Measurements from ENCODE around the gene AKIP1.

The AKIP1 gene

GRCh38 chr11:8911029-8911823 is at the start of gene AKIP1:
AKIP1 (plus strand) TSS chr11:8911189; CDS start chr11:8911450, 261 bp downstream.
- Histone ChIP-seq H3K4me3 (ENCODE audit: low read length) (peak within 1 kb of the TSS; percentile 58), H3K27ac (ENCODE audit: low read length) (no peak within 1 kb of the TSS), H3K9me3 (ENCODE audit: control insufficient read depth, insufficient read depth, low read length) (no peaks in the 10 kb centered on the region), H3K36me3 (ENCODE audit: control insufficient read depth, insufficient read depth, low read length) (no peaks in the 10 kb centered on the region), H3K4me1 (ENCODE audit: control insufficient read depth, insufficient read depth, low read length) (no peaks in the 10 kb centered on the region; the same call in 1 of the 2 replicates), H3K27me3 (ENCODE audit: control insufficient read depth, insufficient read depth, low read length) (no peaks in the 10 kb centered on the region)
- no CpG with 5 or more reads among the region's 68 CpGs for WGBS (ENCODE audit: insufficient coverage, insufficient read length)
- DNase-seq (ENCODE audit: low read depth, low spot score), result peak; percentile 87

- Histone ChIP-seq H3K36me3 (ENCODE audit: control insufficient read depth, insufficient read depth, low read length) (no peaks in the 10 kb centered on the region), H3K27ac (ENCODE audit: low read length) (no peak overlapping the region), H3K4me1 (ENCODE audit: control insufficient read depth, insufficient read depth, low read length) (no peaks in the 10 kb centered on the region), H3K27me3 (ENCODE audit: control insufficient read depth, insufficient read depth, low read length) (no peaks in the 10 kb centered on the region), H3K9me3 (ENCODE audit: control insufficient read depth, insufficient read depth, low read length) (no peaks in the 10 kb centered on the region), H3K4me3 (ENCODE audit: low read length) (no peak overlapping the region)
- no peak for DNase-seq (ENCODE audit: low read depth, low spot score)
- WGBS (ENCODE audit: insufficient coverage, insufficient read length), result no CpG with 5 or more reads among the region's 1 CpG
Observed at GRCh38 chr11:8863838-8864237, 47.2 kb upstream of the AKIP1 start.

GRCh38 chr11:8865304-8865703 is 45.7 kb upstream of the AKIP1 start:
- H3K36me3 ChIP-seq (ENCODE audit: control insufficient read depth, insufficient read depth, low read length), result no peaks in the 10 kb centered on the region
- no peak overlapping the region for H3K27ac ChIP-seq (ENCODE audit: low read length)
- H3K4me1 ChIP-seq (ENCODE audit: control insufficient read depth, insufficient read depth, low read length), result no peaks in the 10 kb centered on the region
- no peaks in the 10 kb centered on the region; the same call in 1 of the 2 replicates for H3K27me3 ChIP-seq (ENCODE audit: control insufficient read depth, insufficient read depth, low read length)
- no peaks in the 10 kb centered on the region for H3K9me3 ChIP-seq (ENCODE audit: control insufficient read depth, insufficient read depth, low read length)
- no peak overlapping the region for H3K4me3 ChIP-seq (ENCODE audit: low read length)
- DNase-seq (ENCODE audit: low read depth, low spot score), result no peak

GRCh38 chr11:8867035-8867434 is 44.0 kb upstream of the AKIP1 start:
- DNase-seq (ENCODE audit: low read depth, low spot score), result no peak
- Histone ChIP-seq H3K4me3 (ENCODE audit: low read length) (no peak overlapping the region), H3K4me1 (ENCODE audit: control insufficient read depth, insufficient read depth, low read length) (no peaks in the 10 kb centered on the region), H3K9me3 (ENCODE audit: control insufficient read depth, insufficient read depth, low read length) (no peaks in the 10 kb centered on the region), H3K27me3 (ENCODE audit: control insufficient read depth, insufficient read depth, low read length) (no peaks in the 10 kb centered on the region; the same call in 1 of the 2 replicates), H3K36me3 (ENCODE audit: control insufficient read depth, insufficient read depth, low read length) (no peaks in the 10 kb centered on the region), H3K27ac (ENCODE audit: low read length) (no peak overlapping the region)
- no CpG with 5 or more reads among the region's 6 CpGs for WGBS (ENCODE audit: insufficient coverage, insufficient read length)

- Histone ChIP-seq H3K27ac (ENCODE audit: low read length) (no peak overlapping the region), H3K4me3 (ENCODE audit: low read length) (no peak overlapping the region), H3K36me3 (ENCODE audit: control insufficient read depth, insufficient read depth, low read length) (no peaks in the 10 kb centered on the region), H3K9me3 (ENCODE audit: control insufficient read depth, insufficient read depth, low read length) (no peaks in the 10 kb centered on the region), H3K4me1 (ENCODE audit: control insufficient read depth, insufficient read depth, low read length) (no peaks in the 10 kb centered on the region), H3K27me3 (ENCODE audit: control insufficient read depth, insufficient read depth, low read length) (no peaks in the 10 kb centered on the region; the same call in 1 of the 2 replicates)
- no peak for DNase-seq (ENCODE audit: low read depth, low spot score)
- no CpG with 5 or more reads among the region's 7 CpGs for WGBS (ENCODE audit: insufficient coverage, insufficient read length)
Observed at GRCh38 chr11:8867931-8868631, 42.9 kb upstream of the AKIP1 start.

- peak; percentile 68 for DNase-seq (ENCODE audit: low read depth, low spot score)
- no peak overlapping the region for H3K27ac ChIP-seq (ENCODE audit: low read length)
Observed at GRCh38 chr11:8870411-8871170, 40.4 kb upstream of the AKIP1 start.

GRCh38 chr11:8871171-8871775 is 39.7 kb upstream of the AKIP1 start:
- peak overlapping the region; percentile 77 for H3K4me3 ChIP-seq (ENCODE audit: low read length)
- WGBS (ENCODE audit: insufficient coverage, insufficient read length), result no CpG with 5 or more reads among the region's 27 CpGs

More at GRCh38 chr11:8870411-8871170, 40.4 kb upstream of the AKIP1 start:
- no peaks in the 10 kb centered on the region; the same call in 1 of the 2 replicates for H3K27me3 ChIP-seq (ENCODE audit: control insufficient read depth, insufficient read depth, low read length)
- no peaks in the 10 kb centered on the region for H3K4me1 ChIP-seq (ENCODE audit: control insufficient read depth, insufficient read depth, low read length)
- WGBS (ENCODE audit: insufficient coverage, insufficient read length), result no CpG with 5 or more reads among the region's 81 CpGs
- H3K4me3 ChIP-seq (ENCODE audit: low read length), result peak overlapping the region; percentile 77
- H3K36me3 ChIP-seq (ENCODE audit: control insufficient read depth, insufficient read depth, low read length), result no peaks in the 10 kb centered on the region
- no peaks in the 10 kb centered on the region for H3K9me3 ChIP-seq (ENCODE audit: control insufficient read depth, insufficient read depth, low read length)

GRCh38 chr11:8871962-8872361 is 39.0 kb upstream of the AKIP1 start:
- no peaks in the 10 kb centered on the region for H3K9me3 ChIP-seq (ENCODE audit: control insufficient read depth, insufficient read depth, low read length)
- no peak for DNase-seq (ENCODE audit: low read depth, low spot score)
- no peaks in the 10 kb centered on the region for H3K4me1 ChIP-seq (ENCODE audit: control insufficient read depth, insufficient read depth, low read length)
- no peak overlapping the region for H3K27ac ChIP-seq (ENCODE audit: low read length)
- H3K4me3 ChIP-seq (ENCODE audit: low read length), result no peak overlapping the region
- no CpG with 5 or more reads among the region's 6 CpGs for WGBS (ENCODE audit: insufficient coverage, insufficient read length)
- H3K27me3 ChIP-seq (ENCODE audit: control insufficient read depth, insufficient read depth, low read length), result no peaks in the 10 kb centered on the region; the same call in 1 of the 2 replicates
- no peaks in the 10 kb centered on the region for H3K36me3 ChIP-seq (ENCODE audit: control insufficient read depth, insufficient read depth, low read length)

More at GRCh38 chr11:8871171-8871775, 39.7 kb upstream of the AKIP1 start:
- Histone ChIP-seq H3K9me3 (ENCODE audit: control insufficient read depth, insufficient read depth, low read length) (no peaks in the 10 kb centered on the region), H3K27me3 (ENCODE audit: control insufficient read depth, insufficient read depth, low read length) (no peaks in the 10 kb centered on the region; the same call in 1 of the 2 replicates), H3K27ac (ENCODE audit: low read length) (no peak overlapping the region), H3K36me3 (ENCODE audit: control insufficient read depth, insufficient read depth, low read length) (no peaks in the 10 kb centered on the region), H3K4me1 (ENCODE audit: control insufficient read depth, insufficient read depth, low read length) (no peaks in the 10 kb centered on the region)
- no peak for DNase-seq (ENCODE audit: low read depth, low spot score)

- Histone ChIP-seq H3K27ac (ENCODE audit: low read length) (no peak overlapping the region), H3K4me3 (ENCODE audit: low read length) (no peak overlapping the region), H3K27me3 (ENCODE audit: control insufficient read depth, insufficient read depth, low read length) (no peaks in the 10 kb centered on the region; the same call in 1 of the 2 replicates), H3K4me1 (ENCODE audit: control insufficient read depth, insufficient read depth, low read length) (no peaks in the 10 kb centered on the region), H3K36me3 (ENCODE audit: control insufficient read depth, insufficient read depth, low read length) (no peaks in the 10 kb centered on the region), H3K9me3 (ENCODE audit: control insufficient read depth, insufficient read depth, low read length) (no peaks in the 10 kb centered on the region)
- no CpG with 5 or more reads among the region's 6 CpGs for WGBS (ENCODE audit: insufficient coverage, insufficient read length)
- DNase-seq (ENCODE audit: low read depth, low spot score), result no peak
Observed at GRCh38 chr11:8873741-8874405, 37.1 kb upstream of the AKIP1 start.
